Endometrium (tissue), 2 donors: ENCODE measurements around the gene ABCD1.
"Not testable (repeated sequence)": the region's sequence is repeated elsewhere in the genome, so short reads cannot be mapped to it uniquely, and the experiment has no call there.

Experiments
- FAIRE-seq: peaks from 2 replicates; lab custom pipeline; 2012; peaks lifted over from hg19 to GRCh38; lab: Jason Lieb, UNC
- donor health status: control.
- donor health status: control.

ABCD1 gene

DNA sequence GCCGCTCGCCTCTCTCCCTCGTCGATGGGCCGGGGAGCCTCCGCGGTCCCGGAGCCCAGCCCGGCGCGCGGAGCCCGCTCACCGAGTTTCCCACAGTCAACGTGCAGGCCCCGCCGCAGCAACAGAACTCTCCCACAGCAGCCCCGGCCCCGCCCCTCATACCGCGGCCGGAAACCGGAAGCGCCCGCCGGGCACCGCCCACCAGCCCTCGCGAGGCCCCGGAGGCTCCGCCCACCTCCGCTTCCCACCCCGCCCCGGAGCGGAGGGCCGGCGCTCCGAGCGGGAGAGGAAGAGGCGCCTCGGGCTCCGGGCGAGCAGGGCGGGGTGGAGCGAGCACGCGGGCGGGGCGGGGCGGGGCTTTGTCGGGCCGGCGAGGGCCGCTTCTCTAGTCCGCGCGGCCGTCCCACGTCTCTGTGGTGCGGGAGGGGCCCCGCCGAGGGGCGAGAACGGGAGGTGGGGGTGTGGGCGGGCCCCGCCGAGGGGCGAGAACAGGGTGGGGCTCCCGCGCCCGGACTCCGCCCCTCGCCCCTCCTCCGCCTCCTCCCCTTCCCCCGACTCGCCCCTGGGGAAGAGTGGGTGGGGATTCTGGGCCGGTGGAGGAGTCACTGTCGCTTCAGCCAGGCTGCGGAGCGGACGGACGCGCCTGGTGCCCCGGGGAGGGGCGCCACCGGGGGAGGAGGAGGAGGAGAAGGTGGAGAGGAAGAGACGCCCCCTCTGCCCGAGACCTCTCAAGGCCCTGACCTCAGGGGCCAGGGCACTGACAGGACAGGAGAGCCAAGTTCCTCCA, at the start of gene ABCD1, which contains the start of gene BCAP31:
Gene ABCD1, plus strand, starts transcription at position 605 of the 787 bp plus-strand sequence. CDS start 411 bp downstream, outside the sequence.
Gene BCAP31, minus strand, starts transcription at position 136 of the 787 bp plus-strand sequence. CDS start 1,143 bp downstream, outside the sequence.
- FAIRE-seq = no peak

DNA sequence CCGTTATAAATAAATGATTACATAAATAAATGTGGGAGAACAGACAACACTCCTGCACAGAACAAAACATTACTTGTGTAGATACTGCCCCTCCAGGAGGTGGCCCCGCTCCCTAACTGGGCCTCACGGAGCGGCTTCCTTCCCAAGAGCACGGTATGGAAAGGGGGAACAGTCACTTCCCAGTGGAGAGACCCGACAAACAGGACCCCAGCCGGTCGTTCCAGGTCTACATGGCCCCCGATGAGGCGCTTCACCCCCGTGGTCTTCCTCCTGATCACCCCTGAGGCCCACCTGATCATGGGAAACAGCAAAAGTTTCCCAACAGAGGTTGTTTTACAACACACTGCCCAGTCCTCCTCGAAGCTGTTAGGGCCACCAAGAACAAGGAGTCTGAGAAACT, 43.5 kb upstream of the ABCD1 start:
- no peak for FAIRE-seq

DNA sequence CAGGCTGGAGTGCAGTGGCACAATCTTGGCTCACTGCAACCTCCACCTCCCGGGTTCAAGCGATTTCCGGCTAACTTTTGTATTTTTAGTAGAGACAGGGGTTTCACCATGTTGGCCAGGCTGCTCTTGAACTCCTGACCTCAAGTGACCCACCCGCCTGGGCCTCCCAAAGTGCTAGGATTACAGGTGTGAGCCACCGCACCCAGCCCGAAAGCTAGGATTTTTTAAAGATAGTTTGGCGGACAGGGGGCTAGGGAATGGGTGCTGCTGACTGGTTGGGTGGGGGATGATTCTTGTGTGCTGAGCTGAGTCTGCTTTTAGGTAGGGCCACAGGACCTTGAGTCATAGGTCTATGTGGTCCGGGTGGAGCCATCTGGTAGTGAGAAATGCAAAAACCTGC, 41.2 kb upstream of the ABCD1 start:
- not testable (repeated sequence) for FAIRE-seq

DNA sequence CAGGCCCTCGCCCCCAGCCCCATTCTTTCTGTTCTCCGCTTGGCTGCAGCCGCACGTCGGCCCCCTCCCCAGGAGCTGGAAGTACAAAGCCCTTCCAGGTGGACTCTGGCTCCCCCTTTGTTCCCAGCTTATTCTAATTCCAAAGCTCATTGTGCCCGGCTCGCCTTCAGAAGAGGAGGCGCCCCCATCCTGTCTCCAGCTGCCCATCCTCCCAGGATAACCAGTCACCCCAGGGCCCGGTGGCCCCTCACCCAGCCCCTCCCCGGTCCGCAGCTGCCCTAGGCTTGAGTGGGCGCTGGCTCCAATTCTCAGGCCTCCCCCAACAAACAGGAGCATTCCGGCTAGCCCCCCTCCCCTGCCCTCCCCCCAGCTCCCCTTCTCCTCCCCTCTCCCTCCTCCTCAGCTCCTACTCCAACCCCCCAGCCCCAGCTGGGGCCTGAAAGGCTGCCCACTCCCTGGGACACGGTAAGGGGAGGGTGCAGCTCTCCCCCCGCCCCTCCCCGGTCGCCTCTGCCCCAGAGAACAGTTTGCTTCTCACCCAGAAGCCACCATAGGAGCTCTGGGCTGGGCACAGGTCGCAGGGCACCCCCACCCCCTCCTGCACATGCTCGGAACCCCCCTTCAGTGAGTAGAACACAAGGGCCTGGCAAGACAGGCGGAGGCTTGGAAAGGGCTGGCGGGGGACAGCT, 40.0 kb upstream of the ABCD1 start:
- no peak for FAIRE-seq

DNA sequence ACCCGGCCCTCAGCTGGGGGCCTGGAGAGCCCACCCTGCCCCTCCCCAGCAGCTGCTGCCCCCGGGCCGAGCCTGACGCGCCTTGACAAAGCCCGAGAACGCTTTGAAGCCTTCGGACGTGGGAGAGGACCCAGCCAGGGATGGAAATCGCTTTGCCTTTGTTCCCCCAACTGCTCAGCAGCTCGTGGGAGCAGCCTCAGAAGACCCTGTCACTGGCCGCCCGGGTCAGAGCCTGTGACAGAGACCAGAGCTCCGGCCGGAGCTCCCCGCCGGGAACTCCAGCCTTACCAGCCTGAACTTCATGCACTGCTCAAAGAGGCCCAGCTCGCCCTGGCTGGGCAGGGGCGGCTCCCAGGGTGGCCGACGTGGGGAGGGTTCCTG, 39.5 kb upstream of the ABCD1 start:
- FAIRE-seq = no peak

DNA sequence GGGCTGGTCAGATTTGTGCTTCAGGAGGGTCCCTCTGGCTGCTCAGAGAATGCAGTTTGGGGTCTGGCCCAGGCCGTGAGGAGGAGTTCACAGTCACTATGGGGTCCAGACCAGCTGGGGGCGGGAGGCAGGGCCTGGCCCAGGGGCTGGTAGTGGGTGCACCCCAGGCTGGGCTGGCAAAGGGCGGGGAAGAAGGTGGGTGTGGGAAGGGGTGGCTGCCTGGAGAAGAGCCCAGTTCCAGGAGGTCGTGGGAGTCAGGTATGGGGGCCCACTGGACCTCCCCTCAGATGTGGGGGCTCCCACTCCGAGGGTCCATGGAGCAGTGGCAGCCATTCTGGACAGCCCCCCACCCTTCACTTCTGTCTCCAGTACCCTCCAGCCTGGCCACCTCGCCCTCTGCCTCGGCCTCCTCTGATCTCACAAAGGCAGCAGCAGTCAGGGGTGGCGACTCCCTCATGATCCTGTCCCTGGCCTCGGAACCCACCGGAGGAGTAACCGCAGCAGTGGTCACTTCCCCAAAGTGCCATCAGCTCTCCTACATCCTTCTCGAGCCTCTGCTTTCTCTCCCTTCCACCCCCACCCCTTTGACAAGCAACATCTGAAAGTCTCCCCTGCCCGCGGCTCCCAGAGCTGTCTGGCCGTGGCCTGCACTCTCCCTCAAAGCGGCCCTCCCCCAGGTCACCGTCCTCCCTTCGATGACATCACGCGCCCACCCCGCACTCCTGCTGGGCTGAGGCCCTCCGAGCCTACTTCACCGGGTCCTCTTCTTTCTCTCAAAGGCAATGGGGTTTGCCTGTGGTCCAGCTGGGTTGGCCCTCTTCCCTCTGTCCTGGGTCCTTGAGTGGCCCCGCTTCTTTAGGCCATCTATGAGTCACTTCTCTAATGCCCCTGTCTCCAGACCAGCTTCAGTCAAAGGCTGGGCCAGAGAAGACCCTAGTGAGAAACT, 38.6 kb upstream of the ABCD1 start:
- FAIRE-seq = no peak

DNA sequence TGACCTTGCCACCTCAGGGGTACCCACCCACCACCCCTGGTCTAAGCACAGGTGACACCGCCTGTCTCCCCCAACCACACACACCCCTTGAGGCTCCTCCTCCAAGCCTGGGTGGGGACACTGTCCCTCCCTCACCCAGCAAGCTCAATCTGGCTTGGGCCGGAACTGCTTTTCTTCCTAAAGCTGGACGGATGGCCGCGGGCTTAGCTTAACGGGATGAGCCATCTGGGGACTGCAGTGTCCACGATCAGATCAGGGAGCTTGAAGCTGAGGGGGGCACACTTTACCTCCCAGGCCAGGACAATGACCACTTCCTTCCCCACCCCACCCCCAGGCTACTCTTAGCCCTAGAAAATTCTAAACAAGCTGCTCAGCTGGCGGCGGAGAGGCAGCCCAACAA, 37.9 kb upstream of the ABCD1 start:
- no peak for FAIRE-seq

DNA sequence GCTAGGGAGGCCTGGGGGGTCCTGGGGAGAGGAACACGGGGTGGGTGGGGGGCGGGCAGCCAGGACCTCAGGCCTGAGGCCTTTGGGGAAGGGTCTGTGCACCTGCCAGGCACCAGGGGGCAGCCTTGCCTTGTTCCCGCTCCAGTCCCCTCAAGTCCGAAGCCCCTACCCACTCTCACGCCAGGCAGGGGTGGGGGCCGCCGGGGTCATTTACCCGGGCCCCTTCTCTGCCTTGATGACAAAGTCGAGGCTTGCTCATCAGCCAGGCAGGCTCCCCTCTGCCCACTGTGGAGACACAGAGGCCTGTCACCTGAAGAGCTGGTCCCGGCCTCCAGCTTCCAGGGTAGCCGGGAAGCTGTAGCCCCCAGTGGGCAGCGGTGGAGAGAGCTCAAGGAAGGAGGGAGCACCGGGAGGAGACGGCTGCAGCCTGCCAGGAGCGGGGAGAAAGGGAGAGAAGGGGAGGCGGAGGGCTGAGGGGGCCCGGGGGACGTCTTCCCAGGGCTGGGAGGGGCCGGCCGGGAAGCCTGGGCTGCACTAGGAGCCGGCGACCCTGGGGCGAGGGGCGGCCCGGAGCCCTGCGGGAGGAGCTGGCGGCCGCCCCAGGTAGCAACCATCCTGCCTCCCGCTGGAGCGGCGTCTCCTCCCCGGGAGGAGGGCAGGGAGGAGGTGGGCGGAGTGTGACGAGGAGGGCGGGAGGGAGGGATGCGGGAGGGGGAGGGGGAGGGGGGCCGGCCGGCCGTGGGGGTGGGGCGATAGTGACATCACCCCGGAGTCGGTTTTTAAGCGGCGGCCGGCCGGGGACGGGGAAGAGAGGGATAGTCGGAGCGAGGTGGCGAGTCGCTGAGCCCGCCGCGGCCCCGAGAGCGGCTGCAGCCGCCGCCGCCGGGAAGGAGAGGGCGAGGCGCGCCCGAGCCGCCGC, 37.3 kb upstream of the ABCD1 start, which contains the start of gene SLC6A8:
Gene SLC6A8, plus strand, starts transcription at position 806 of the 919 bp plus-strand sequence. CDS start 649 bp downstream, outside the sequence.
- FAIRE-seq = no peak

DNA sequence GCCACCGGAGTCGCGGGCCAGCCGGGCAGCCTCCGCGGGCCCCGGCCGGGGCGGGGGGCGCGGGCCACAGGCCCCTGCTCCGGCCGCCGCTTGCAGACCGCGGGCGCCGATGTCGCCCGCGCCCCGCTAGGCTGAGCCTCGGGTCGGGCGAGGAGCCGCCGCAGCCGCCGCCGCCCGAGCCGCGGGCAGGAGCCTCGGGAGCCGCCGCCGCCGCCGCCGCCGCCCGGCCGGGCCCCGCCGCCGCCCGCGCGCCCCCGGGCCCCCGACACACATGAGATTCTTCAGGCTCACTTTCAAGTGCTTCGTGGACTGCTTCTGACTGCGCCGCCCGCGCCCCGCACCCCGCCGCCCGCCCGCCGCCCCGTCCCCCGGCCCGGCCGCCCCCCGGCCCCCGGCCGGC, 36.6 kb upstream of the ABCD1 start:
- no peak for FAIRE-seq

DNA sequence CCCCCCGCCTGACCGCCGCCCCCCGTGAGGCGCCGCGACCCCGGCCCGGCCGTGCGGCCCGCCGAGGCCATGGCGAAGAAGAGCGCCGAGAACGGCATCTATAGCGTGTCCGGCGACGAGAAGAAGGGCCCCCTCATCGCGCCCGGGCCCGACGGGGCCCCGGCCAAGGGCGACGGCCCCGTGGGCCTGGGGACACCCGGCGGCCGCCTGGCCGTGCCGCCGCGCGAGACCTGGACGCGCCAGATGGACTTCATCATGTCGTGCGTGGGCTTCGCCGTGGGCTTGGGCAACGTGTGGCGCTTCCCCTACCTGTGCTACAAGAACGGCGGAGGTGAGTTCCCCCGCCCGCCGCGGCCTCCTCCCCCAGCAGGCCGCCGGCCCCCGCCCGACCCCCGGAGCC, 36.1 kb upstream of the ABCD1 start:
- no peak for FAIRE-seq

DNA sequence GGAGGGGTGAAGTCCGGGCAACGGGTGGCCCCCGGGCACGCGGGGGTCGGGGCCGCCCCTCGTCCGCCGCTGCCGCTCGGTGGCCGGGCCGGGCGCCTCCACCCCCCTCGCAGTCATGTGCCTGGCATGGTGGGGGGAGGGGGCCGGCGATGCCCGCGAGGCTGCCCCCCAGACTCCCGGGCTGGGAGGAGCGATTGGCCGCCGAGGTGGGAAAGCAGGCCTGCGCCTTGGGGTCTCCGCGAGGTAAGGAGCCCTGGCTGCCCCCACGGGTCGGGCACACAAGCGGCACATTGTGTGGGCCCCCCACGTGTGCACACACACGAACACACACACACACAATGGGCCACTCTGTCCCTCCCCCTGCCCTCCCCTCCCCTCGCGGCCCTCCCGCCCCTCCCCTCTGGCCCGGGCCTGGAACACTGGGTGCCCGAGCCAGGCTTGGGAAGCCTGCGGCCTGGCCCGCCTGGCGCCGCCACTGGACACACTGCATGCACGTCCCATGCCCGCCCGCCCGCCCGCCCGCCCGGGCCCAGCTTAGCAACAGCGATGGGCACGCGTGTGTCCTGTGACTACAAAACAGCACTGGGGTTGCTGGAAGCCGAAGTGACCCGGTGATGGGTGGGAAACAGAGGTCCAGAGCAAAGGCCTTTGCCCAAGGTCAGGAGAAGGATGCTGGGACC, 35.6 kb upstream of the ABCD1 start:
- FAIRE-seq = no peak

DNA sequence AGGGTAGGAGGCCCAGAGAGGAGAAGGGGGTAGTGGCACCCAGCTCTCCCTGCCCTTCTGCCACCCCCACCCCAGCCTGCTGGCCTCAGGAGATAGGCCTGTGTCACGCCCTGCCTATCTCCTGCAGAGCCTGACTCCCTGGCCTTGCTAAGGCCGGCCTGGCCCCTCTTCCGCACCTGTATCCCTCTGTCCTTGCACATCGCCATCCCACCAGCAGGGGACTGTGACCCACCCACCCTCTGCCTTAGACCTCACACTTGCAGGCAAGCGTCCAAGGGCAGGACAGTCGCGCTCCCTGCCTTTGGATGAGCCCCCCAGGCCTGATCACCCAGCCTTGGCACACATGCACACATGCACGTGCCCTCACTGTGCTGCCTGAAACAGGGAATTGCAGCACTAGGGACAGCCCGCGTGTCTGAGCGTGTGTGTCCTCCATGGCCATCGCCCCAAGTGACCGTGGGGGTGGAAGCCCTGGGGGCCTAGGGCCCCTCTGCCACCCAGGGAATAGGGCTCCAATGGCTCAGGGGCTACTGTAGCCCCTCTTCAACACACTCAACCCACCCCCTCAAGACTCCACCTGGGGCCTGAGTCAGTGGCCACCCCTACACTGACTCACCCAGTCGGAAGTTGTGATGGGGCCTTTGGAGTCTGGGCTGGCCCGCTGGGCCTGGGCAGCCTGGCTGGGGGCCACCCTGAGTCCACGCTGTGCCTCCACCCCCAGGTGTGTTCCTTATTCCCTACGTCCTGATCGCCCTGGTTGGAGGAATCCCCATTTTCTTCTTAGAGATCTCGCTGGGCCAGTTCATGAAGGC, 34.8 kb upstream of the ABCD1 start:
- no peak for FAIRE-seq

DNA sequence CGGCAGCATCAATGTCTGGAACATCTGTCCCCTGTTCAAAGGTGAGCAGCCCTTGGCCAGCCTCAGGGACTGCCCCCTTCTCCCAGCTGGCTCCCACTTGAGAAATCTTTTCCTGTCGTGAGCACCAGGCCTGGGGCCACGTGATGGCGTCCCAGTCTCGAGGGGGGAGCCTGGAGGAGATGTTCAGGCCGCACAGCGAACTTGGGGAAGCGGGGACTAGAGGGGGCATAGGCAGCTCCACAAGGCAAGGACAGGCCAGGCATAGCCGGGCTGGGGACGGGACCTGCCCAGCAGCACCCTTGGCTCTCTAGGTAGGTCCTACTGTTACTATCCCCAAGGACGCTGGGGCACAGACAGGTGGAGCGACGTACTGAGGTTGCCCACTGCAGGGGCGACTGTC, 34.2 kb upstream of the ABCD1 start:
- no peak for FAIRE-seq

DNA sequence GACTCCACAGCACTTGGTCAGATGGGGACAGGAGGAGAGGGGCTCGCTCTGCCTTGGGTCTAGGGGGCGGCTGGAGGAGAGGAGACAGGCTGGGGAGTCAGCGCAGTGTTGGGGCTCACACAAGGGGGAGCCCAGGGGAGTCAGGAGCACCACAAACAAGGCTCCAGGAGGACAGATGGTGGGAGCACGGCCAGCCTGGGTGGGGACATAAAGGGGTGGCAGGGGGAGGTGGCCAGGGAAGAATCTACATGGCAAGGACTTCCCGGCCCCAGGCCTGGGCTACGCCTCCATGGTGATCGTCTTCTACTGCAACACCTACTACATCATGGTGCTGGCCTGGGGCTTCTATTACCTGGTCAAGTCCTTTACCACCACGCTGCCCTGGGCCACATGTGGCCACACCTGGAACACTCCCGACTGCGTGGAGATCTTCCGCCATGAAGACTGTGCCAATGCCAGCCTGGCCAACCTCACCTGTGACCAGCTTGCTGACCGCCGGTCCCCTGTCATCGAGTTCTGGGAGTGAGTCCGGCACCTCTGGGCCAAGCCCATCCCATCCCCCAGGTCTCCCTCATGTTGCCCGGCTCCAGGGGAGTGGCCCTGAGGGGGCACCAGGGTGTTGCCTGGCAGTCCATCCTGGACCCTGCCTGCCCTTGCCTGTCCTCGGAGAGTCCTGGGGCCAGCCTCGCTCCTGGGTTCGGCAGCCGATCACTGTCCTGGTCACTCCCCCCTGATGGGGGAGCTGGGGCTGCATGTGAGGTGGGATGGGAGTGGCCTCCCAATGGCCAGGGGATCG, 33.4 kb upstream of the ABCD1 start:
- not testable (repeated sequence) for FAIRE-seq

DNA sequence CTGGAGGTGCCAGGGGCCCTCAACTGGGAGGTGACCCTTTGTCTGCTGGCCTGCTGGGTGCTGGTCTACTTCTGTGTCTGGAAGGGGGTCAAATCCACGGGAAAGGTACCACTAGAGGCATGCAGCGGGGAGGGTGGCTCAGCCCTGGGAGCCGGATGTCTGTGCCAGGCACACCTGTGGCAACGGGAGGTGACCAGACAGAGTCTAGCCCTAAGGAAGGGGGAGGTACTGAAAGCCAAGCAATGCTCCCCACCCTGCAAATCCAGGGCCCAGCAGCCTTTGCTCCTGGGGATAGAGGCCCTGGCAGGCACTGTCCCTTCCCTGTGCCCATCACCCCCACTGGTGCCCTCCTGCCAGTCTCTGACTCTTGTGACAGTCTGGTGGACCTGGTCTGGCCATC, 32.7 kb upstream of the ABCD1 start:
- FAIRE-seq = no peak

DNA sequence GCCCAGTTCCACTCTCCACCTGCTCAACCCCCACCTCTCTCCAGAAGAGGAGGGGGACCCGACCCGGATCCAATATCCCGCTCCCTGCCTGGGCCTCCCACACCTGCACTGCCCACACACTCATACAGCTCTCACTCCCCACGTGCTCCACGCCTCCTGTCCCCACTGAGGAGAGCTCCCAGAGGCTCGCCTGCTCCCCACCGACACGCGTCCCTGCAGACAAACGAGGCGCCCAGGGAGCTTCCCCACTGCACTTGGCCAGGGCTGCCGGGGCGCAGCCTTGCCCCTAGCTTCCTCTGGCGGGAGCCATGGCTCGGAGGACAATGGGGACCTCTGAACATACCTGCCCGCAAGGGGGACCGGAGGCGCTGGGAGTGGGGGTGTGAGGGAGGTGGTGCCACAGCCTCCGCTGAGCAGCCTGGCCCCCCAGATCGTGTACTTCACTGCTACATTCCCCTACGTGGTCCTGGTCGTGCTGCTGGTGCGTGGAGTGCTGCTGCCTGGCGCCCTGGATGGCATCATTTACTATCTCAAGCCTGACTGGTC, 32.0 kb upstream of the ABCD1 start:
- FAIRE-seq = no peak

DNA sequence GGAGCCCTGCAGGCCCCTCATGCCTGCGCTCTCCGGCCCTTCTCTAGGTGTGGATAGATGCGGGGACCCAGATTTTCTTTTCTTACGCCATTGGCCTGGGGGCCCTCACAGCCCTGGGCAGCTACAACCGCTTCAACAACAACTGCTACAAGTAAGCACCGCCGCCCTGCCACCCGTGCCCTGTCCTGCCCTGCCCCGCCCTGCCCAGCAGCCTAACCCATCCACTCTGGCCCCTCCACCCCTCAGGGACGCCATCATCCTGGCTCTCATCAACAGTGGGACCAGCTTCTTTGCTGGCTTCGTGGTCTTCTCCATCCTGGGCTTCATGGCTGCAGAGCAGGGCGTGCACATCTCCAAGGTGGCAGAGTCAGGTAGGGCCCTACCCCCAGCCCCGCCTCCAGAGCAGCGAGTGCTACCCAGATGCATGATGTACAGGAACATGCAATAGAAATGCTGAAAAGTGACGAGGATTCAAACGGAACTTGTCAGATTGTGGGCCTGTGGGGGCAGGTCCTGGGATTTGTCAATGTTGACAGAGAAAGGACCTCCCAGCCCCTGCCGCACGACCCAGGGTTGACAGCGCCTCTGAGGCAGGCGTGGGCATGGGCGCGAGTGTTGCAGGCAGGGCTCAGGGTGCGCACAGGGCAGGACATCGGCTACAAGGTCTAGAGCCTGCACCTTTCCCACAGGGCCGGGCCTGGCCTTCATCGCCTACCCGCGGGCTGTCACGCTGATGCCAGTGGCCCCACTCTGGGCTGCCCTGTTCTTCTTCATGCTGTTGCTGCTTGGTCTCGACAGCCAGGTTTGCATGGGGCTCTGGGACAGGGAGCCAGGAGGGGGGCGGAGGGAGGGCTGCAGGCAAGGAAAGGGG, 31.2 kb upstream of the ABCD1 start:
- FAIRE-seq = no peak

DNA sequence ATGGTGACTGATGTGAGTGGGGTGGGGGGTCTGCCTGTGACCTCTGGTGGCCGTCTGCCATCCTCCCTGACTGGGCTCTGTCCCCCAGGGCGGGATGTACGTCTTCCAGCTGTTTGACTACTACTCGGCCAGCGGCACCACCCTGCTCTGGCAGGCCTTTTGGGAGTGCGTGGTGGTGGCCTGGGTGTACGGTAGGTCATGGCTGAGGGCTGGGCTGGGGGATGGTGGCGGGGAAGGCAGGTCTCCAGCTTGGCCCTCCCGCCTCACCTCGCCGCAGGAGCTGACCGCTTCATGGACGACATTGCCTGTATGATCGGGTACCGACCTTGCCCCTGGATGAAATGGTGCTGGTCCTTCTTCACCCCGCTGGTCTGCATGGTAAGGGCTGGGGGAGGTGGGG, 30.4 kb upstream of the ABCD1 start:
- FAIRE-seq = not testable (repeated sequence)
